HTR-8/SVneo (cell line): Measurements from ENCODE around the gene SMPDL3A.

ENCODE experiments used
- DNase-seq: peaks from one replicate; pipeline ENCODE4 v3.0.0; 2011; ENCODE audit warnings: low spot score, mixed read lengths; ENCODE audit not compliant: insufficient read length
- FAIRE-seq: peaks from 2 replicates; lab custom pipeline; 2011; peaks lifted over from hg19 to GRCh38; lab: Jason Lieb, UNC

The SMPDL3A gene

DNA sequence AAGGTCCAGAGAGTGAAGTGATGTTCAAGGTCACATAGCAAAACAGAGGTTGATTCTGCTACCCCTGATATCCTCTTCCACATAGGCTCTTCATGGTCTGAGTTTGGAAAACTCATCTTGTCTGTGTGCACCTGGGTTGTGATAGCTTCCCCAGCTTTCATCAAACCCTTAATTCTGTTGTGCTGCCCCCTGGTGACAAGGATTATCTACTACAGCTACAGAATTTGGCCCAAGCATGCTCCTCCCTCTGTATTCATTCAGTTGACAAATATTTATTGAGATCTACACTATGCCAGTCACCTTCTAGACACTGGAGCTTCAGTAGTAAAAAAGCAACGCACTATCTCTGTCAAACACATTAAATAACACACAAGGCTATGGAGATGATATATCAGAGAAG, 50.4 kb downstream of the SMPDL3A start:
- DNase-seq (peak; percentile 64), FAIRE-seq (no peak)

DNA sequence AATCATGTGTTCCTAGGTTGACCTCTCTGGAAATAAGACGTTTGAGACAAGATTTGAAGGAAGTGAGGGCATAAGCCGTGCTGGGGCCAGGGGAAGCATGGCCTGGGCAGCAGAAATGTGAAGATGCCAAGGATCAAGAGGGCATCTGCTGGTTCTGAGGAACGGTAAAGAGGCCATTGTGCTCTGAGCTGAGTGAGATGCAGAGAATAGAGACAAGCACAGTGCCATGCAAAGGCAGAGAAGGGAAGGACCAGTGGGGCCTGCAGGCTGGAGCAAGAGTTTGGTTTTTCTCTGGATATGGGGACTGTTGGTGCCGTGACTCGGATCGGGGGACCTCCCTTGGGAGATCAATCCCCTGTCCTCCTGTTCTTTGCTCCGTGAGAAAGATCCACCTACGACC, 50.8 kb downstream of the SMPDL3A start:
- FAIRE-seq = no peak
- no peak for DNase-seq

DNA sequence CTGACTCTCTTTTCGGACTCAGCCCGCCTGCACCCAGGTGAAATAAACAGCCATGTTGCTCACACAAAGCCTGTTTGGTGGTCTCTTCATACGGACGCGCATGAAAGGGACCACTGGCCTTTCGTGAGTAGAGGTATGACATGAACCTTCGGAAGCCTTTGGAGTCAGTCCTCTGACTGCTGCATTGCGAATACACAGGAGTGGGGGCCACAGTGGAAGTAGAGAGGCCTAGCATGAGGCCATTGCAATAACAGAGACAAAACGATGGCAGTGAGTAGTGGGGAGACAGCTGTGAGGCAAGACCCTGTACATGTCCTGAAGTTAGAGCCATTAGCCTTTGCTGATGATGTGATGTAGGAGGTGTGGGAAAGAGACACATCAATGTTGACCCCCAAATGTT, 56.4 kb downstream of the SMPDL3A start:
- DNase-seq (no peak), FAIRE-seq (no peak)

DNA sequence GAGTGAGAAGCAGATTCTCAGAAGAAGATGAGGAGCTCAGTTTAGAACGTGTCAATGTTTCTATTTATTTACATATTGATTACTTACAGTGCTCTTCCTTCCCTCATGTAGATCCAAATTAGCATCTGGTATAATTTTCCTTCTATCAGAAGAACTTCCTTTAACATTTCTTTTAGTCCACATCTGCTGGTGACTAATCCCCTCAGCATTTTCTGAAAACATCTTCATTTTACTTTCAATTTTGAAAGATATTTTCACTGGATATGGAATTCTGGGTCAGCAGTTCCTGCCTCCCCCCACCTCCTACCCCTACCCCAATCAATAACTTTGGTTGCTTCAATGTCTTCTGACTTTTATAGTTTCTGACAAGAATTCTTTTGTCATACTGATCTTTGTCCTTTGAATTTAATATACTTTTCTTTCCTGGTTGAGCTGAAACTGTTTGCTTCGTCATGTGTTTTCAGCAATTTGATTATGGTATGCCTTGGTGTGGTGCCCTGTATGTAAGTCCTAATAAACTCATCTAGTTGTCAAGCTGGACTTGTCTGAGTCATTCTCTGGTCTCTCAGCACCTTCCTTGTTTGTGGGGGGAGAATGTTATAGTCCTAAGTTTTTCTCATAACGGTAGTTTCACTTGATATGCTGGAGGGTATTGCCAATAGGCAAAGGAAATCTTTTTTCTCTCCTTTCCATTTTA, 57.0 kb downstream of the SMPDL3A start:
- DNase-seq (no peak), FAIRE-seq (no peak)

DNA sequence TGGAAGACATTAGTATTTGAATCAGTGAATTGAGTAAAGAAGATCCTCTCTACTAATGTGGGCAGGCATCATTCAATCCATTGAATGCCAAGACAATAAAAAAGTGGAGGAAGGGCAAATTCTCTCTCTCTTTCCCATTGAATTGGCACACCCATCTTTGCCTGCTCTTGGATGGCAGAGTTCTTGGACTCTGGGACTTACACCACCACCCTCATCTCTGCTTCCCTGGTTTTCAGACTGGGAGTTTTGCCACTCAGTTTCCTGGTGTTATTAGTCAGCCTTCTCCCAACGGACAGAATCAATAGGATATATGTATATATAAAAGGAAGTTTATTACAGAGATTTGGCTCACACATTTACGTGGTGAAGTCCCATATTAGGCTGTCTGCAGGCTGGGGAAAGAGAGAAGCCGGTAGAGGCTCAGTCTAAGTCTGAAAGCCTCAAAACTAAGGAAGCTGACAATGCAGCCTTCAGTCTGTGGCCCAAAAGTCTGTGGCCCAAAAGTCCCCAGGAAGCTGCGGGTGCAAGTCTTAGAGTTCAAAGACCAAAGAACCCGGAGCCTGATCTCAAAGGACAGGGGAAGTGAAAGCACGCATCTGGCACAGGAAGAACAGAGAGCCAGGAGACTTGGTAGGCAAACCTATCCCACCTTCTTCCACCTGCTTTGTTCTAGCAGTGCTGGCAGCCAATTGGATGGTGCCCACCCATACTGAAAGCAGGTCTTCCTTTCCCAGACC, 64.4 kb downstream of the SMPDL3A start:
- FAIRE-seq = no peak

More for the DNA sequence above, 64.4 kb downstream of the SMPDL3A start:
- no peak for DNase-seq
